Esophagus (tissue), 2 donors: ENCODE results near the gene SOCS2. TPM values are rescaled to one million over a fixed set of nuclear protein-coding genes. Genes with fewer than 3 reads are reported as not detected.

Source experiments
- H3K27ac ChIP-seq, 2 donors: one replicate each; pipeline ENCODE4 v1.5.1; 2013; ENCODE audit warnings: low read depth in 2 of 2, mild to moderate bottlenecking in 2 of 2, inconsistent platforms in 1 of 2, low read length in 1 of 2, moderate library complexity in 1 of 2
- H3K27me3 ChIP-seq, 2 donors: one replicate each; pipeline ENCODE4 v1.6.1; 2013; ENCODE audit warnings: low read length in 2 of 2, control low read depth in 1 of 2, mild to moderate bottlenecking in 1 of 2; ENCODE audit not compliant: insufficient read depth in 2 of 2, control insufficient read depth in 1 of 2
- H3K36me3 ChIP-seq, 2 donors: one replicate each; pipeline ENCODE4 v1.6.1; 2013; ENCODE audit warnings: low read length in 1 of 2; ENCODE audit not compliant: control insufficient read depth in 2 of 2, insufficient read depth in 2 of 2
- H3K4me1 ChIP-seq, 2 donors: one replicate each; pipeline ENCODE4 v1.6.1; 2013; ENCODE audit warnings: low read length in 1 of 2; ENCODE audit not compliant: control insufficient read depth in 2 of 2, insufficient read depth in 2 of 2
- H3K4me3 ChIP-seq, 2 donors: one replicate each; pipeline ENCODE4 v1.5.1; 2013; ENCODE audit warnings: low read length in 2 of 2, mild to moderate bottlenecking in 2 of 2, low read depth in 1 of 2, moderate library complexity in 1 of 2
- H3K9me3 ChIP-seq, 2 donors: one replicate each; pipeline ENCODE4 v1.6.1; 2013; ENCODE audit warnings: mild to moderate bottlenecking in 2 of 2, low read depth in 1 of 2, low read length in 1 of 2, moderate library complexity in 1 of 2; ENCODE audit not compliant: control insufficient read depth in 2 of 2, insufficient read depth in 1 of 2
- WGBS, 2 donors: extraction: QIAGEN DNeasy Blood & Tissue Kit; methylation state at CpG; one replicate each; pipeline ENCODE4 v1.1.7; 2013; 5-methylcytosine and 5-hydroxymethylcytosine counted together
- polyA plus RNA-seq, 2 donors: library from polyadenylated mRNA; stranded (reverse); fragments of 200-250 nt; gene quantifications; one replicate each; pipeline ENCODE4 v1.2.3, GENCODE V29; 2013
- donor health status: healthy with polysubstance abuse.
- donor health status: Bipolar disorder and iron deficiency.

The SOCS2 gene
- polyA plus RNA-seq, 2 donors, result 4.0 to 8.2 TPM

GRCh38 chr12:93601591-93601990 is 29.1 kb downstream of the SOCS2 start:
- H3K9me3 ChIP-seq, result no peaks in the 10 kb centered on the region
- H3K36me3 ChIP-seq, result no peaks in the 10 kb centered on the region
- WGBS, 2 donors, result 70 to 71% methylated on average over 2 of the region's 2 CpGs
- H3K4me3 ChIP-seq, result no peak overlapping the region
- H3K4me1 ChIP-seq, result no peaks in the 10 kb centered on the region
- no peak overlapping the region for H3K27ac ChIP-seq
- no peaks in the 10 kb centered on the region for H3K27me3 ChIP-seq

GRCh38 chr12:93602897-93603668 is 30.6 kb downstream of the SOCS2 start:
- Histone ChIP-seq H3K36me3 (no peaks in the 10 kb centered on the region), H3K27me3 (no peaks in the 10 kb centered on the region), H3K9me3 (no peaks in the 10 kb centered on the region), H3K4me1 (no peaks in the 10 kb centered on the region), H3K27ac (peak overlapping the region in 1 of 2 donors; percentile 23), H3K4me3 (no peak overlapping the region)
- 60 to 61% methylated on average over 8 of the region's 8 CpGs for WGBS, 2 donors

GRCh38 chr12:93603762-93604161 is 31.3 kb downstream of the SOCS2 start:
- Histone ChIP-seq H3K9me3 (no peaks in the 10 kb centered on the region), H3K4me3 (no peak overlapping the region), H3K4me1 (no peaks in the 10 kb centered on the region), H3K36me3 (no peaks in the 10 kb centered on the region), H3K27me3 (no peaks in the 10 kb centered on the region), H3K27ac (no peak overlapping the region)
- WGBS, 2 donors, result 65% methylated on average over 4 of the region's 4 CpGs

GRCh38 chr12:93608313-93608712 is 35.8 kb downstream of the SOCS2 start:
- no peak overlapping the region for H3K4me3 ChIP-seq
- 97% methylated on average over 1 of the region's 1 CpG for WGBS, 2 donors
- H3K27ac ChIP-seq, result no peak overlapping the region
- no peaks in the 10 kb centered on the region for H3K4me1 ChIP-seq
- no peaks in the 10 kb centered on the region for H3K36me3 ChIP-seq
- no peaks in the 10 kb centered on the region for H3K27me3 ChIP-seq
- H3K9me3 ChIP-seq, result no peaks in the 10 kb centered on the region

GRCh38 chr12:93609281-93610192 is 37.1 kb downstream of the SOCS2 start:
- no peaks in the 10 kb centered on the region for H3K36me3 ChIP-seq
- H3K27me3 ChIP-seq, result no peaks in the 10 kb centered on the region
- no peaks in the 10 kb centered on the region for H3K9me3 ChIP-seq
- no peaks in the 10 kb centered on the region for H3K4me1 ChIP-seq
- WGBS, 2 donors, result 88 to 92% methylated on average over 4 of the region's 4 CpGs
- H3K4me3 ChIP-seq, result no peak overlapping the region
- no peak overlapping the region for H3K27ac ChIP-seq

- no peaks in the 10 kb centered on the region for H3K36me3 ChIP-seq
- H3K4me1 ChIP-seq, result no peaks in the 10 kb centered on the region
- H3K27me3 ChIP-seq, result no peaks in the 10 kb centered on the region
- no peak overlapping the region for H3K4me3 ChIP-seq
- WGBS, 2 donors, result 52 to 60% methylated on average over 4 of the region's 4 CpGs
- H3K27ac ChIP-seq, result no peak overlapping the region
- no peaks in the 10 kb centered on the region for H3K9me3 ChIP-seq
Measured at GRCh38 chr12:93612776-93613175, 40.3 kb downstream of the SOCS2 start.

GRCh38 chr12:93614917-93615596 is 42.6 kb downstream of the SOCS2 start:
- no peak overlapping the region for H3K27ac ChIP-seq
- WGBS, 2 donors, result 71 to 80% methylated on average over 2 of the region's 2 CpGs
- no peaks in the 10 kb centered on the region for H3K27me3 ChIP-seq
- H3K9me3 ChIP-seq, result no peaks in the 10 kb centered on the region
- no peak overlapping the region for H3K4me3 ChIP-seq
- no peaks in the 10 kb centered on the region for H3K36me3 ChIP-seq
- H3K4me1 ChIP-seq, result no peaks in the 10 kb centered on the region

- no peak overlapping the region for H3K27ac ChIP-seq
- no peaks in the 10 kb centered on the region for H3K4me1 ChIP-seq
- H3K9me3 ChIP-seq, result no peaks in the 10 kb centered on the region
- 62 to 68% methylated on average over 8 of the region's 8 CpGs for WGBS, 2 donors
- H3K27me3 ChIP-seq, result no peaks in the 10 kb centered on the region
- H3K4me3 ChIP-seq, result no peak overlapping the region
- H3K36me3 ChIP-seq, result no peaks in the 10 kb centered on the region
Measured at GRCh38 chr12:93616584-93617101, 44.2 kb downstream of the SOCS2 start.

- H3K4me3 ChIP-seq, result no peak overlapping the region
- no peaks in the 10 kb centered on the region for H3K9me3 ChIP-seq
- no peaks in the 10 kb centered on the region for H3K27me3 ChIP-seq
- H3K36me3 ChIP-seq, result no peaks in the 10 kb centered on the region
- H3K27ac ChIP-seq, result no peak overlapping the region
- WGBS, 2 donors, result 89 to 90% methylated on average over 8 of the region's 8 CpGs
- H3K4me1 ChIP-seq, result no peaks in the 10 kb centered on the region
Measured at GRCh38 chr12:93618891-93619410, 46.5 kb downstream of the SOCS2 start.
